GM12878 (cell line): ENCODE results near the gene PPM1J. TPM values are rescaled to one million over a fixed set of nuclear protein-coding genes. Genes with fewer than 3 reads are reported as not detected.

ENCODE experiments used
- ATAC-seq: fragments of 200-7000 bp; cut with Tn5 transposase; 3 replicates; pipeline ENCODE4 v1.9.1; 2020; ENCODE audit warnings: mild to moderate bottlenecking, moderate library complexity
- BruUV-seq: library from RNA; stranded (reverse); fragments of 400-500 nt; replicated peaks from 2 replicates; lab custom pipeline; 2021; lab: Mats Ljungman, UMichigan
- CTCF ChIA-PET: fragments of 300-600 bp; sonication (Branson Sonifier 250); formaldehyde crosslinking; extraction: SDS; loops from one replicate; lab custom pipeline; 2021; ENCODE audit warnings: inconsistent platforms; lab: Yijun Ruan, JAX
- POLR2A ChIA-PET: fragments of 350-600 bp; formaldehyde crosslinking; extraction: SDS; loops from one replicate; lab custom pipeline; 2021; ENCODE audit warnings: inconsistent platforms; lab: Charles Lee
- RAD21 ChIA-PET: fragments of 300-600 bp; sonication (Branson Sonifier 250); formaldehyde crosslinking; loops from one replicate; lab custom pipeline; 2023; ENCODE audit warnings: antibody characterized with exemption; ENCODE audit not compliant: unreplicated experiment; lab: Charles Lee
- SMC1A ChIA-PET: fragments of 300-600 bp; sonication (Branson Sonifier 250); formaldehyde crosslinking; loops from one replicate; lab custom pipeline; 2023; ENCODE audit not compliant: unreplicated experiment, uncharacterized antibody; lab: Charles Lee
- DNase-seq: peaks from one replicate; pipeline ENCODE4 v3.0.0-alpha.2; 2011; ENCODE audit warnings: low read depth, low spot score
- FAIRE-seq: peaks from 3 replicates; lab custom pipeline; 2011; peaks lifted over from hg19 to GRCh38; lab: Jason Lieb, UNC
- H2AFZ ChIP-seq: 2 replicates; pipeline ENCODE4 v1.6.0; 2011; ENCODE audit warnings: low read depth, low read length, control low read depth; ENCODE audit not compliant: control insufficient read depth
- H3K27ac ChIP-seq: 2 replicates; pipeline ENCODE4 v1.5.1; 2011; ENCODE audit warnings: control low read depth; ENCODE audit not compliant: control insufficient read depth, insufficient read depth
- H3K27me3 ChIP-seq, 2 experiments: replicated peaks in 1 of 2; 2 replicates each; pipeline versions ENCODE4 v1.6.0 to v1.6.1; 2011; ENCODE audit warnings: low read length in 1 of 2; ENCODE audit not compliant: control insufficient read depth in 2 of 2, insufficient read depth in 2 of 2
- H3K36me3 ChIP-seq, 2 experiments: 2 replicates each; pipeline ENCODE4 v1.5.1; 2011; ENCODE audit warnings: low read length in 1 of 2; ENCODE audit not compliant: control insufficient read depth in 2 of 2, insufficient read depth in 2 of 2
- H3K4me1 ChIP-seq: 2 replicates; pipeline ENCODE4 v1.6.1; 2011; ENCODE audit warnings: mild to moderate bottlenecking, low read length, moderate library complexity, mixed read lengths; ENCODE audit not compliant: control insufficient read depth, insufficient read depth
- H3K4me2 ChIP-seq: 2 replicates; pipeline ENCODE4 v1.6.0; 2011; ENCODE audit warnings: control low read depth; ENCODE audit not compliant: control insufficient read depth, insufficient read depth
- H3K4me3 ChIP-seq: fragments of 200-600 bp; sonication (generic); 2 replicates; pipeline ENCODE4 v1.5.1; 2016
- H3K79me2 ChIP-seq: 2 replicates; pipeline ENCODE4 v1.6.0; 2011; ENCODE audit warnings: low read length; ENCODE audit not compliant: control insufficient read depth, insufficient read depth
- H3K9ac ChIP-seq: 2 replicates; pipeline ENCODE4 v1.8.0; 2011; ENCODE audit warnings: low read length, control low read depth, mixed read lengths; ENCODE audit not compliant: control insufficient read depth, insufficient read depth
- H3K9me3 ChIP-seq: replicated peaks from 3 replicates; pipeline ENCODE4 v1.5.1; 2011; ENCODE audit warnings: mild to moderate bottlenecking, low read length; ENCODE audit not compliant: control insufficient read depth, insufficient read depth
- H4K20me1 ChIP-seq: 2 replicates; pipeline ENCODE4 v1.6.0; 2011; ENCODE audit not compliant: control insufficient read depth, insufficient read depth
- ASH2L ChIP-seq: fragments of 300-600, 200-600 bp; sonication (generic); IDR thresholded peaks from 2 replicates; pipeline ENCODE4 v1.6.1; 2017; ENCODE audit warnings: low read depth, mild to moderate bottlenecking, borderline replicate concordance
- NFXL1 ChIP-seq: fragments of 450-650 bp; IDR thresholded peaks from 2 replicates; pipeline ENCODE4 v1.6.1; 2017; ENCODE audit warnings: antibody characterized with exemption, mild to moderate bottlenecking, borderline replicate concordance
- SKIL ChIP-seq: fragments of 450-650 bp; IDR thresholded peaks from 2 replicates; pipeline ENCODE4 v1.6.1; 2017; ENCODE audit warnings: mild to moderate bottlenecking, low read depth, inconsistent platforms; ENCODE audit not compliant: poor library complexity, severe bottlenecking
- STAT1 ChIP-seq: fragments of 450-650 bp; conservative IDR thresholded peaks from 2 replicates; pipeline ENCODE4 v1.6.1; 2014; ENCODE audit warnings: antibody characterized with exemption, mild to moderate bottlenecking
- USF2 ChIP-seq: IDR thresholded peaks from 2 replicates; pipeline ENCODE4 v1.6.1; 2011; ENCODE audit warnings: low read depth, low read length, improper control_type of control experiment, borderline replicate concordance
- WGBS: methylation state at CpG from one replicate; pipeline ENCODE4 v1.1.6; 2016; ENCODE audit warnings: low lambda C conversion rate; ENCODE audit not compliant: insufficient replicate concordance, insufficient coverage; ENCODE audit errors: missing lambda C conversion rate; 5-methylcytosine and 5-hydroxymethylcytosine counted together
- in situ Hi-C: fragments of 300-500 bp; cut with MboI; formaldehyde crosslinking; loops from 9 replicates; pipeline ENCODE4 v1.14.3; 2018; ENCODE audit warnings: mixed read lengths
- intact Hi-C: fragments of 100-400 bp; cut with micrococcal nuclease; formaldehyde crosslinking; loops from one replicate; pipeline ENCODE4 v1.14.2; 2022; ENCODE audit not compliant: unreplicated experiment
- polyA plus RNA-seq, 11 experiments: library from polyadenylated mRNA; depleted of rRNA in 4 of 11; unstranded in 6 of 11; stranded (reverse) in 5 of 11; fragments of >200 nt; fragmentation: Nextera tagmentation in 4 of 11; fragmentation: Illumina TruSeq in 1 of 11; extraction: Ambion mirVana in 4 of 11; extraction: Trizol in 1 of 11; gene quantifications; 1 replicate in 1 of 11; 2 replicates in 10 of 11; pipeline versions ENCODE4 v1.2.1 to v1.2.3, GENCODE V29; 2011 to 2016; ENCODE audit warnings: inconsistent platforms in 2 of 11, missing spikeins in 2 of 11, low read depth in 1 of 11
- total RNA-seq, 4 experiments: library from RNA; depleted of rRNA in 3 of 4; stranded (reverse); fragments of >200 nt in 3 of 4; fragmentation: Illumina TruSeq in 1 of 4; extraction: Trizol in 1 of 4; gene quantifications; 2 replicates each; pipeline versions ENCODE4 v1.2.1 to v1.2.3, GENCODE V29; 2013 to 2021

The PPM1J gene
- total and polyA plus RNA-seq, 10 of the 15 experiments (the other 5 are each of a cell fraction or from before 2014, with no cell fraction given): 0.07 to 1.8 (median 0.59) TPM; not detected in 1

GRCh38 chr1:112696578-112697314, 18.4 kb downstream of the PPM1J start (continued):
- TF ChIP-seq SKIL (no peak), NFXL1 (no peak), USF2 (no peak)

- no peak overlapping the region for H3K4me3 ChIP-seq
- ChIA-PET SMC1A (interaction anchor here (2.7 kb wide), 1 partner anchor 20 kb away, joined by 8 read pairs; the partner anchor contains the start of gene MOV10), RAD21 (no interaction called here)
- H3K4me2 ChIP-seq: no peak overlapping the region
- no peak overlapping the region for H3K27ac ChIP-seq
- no peak overlapping the region for H3K9ac ChIP-seq
- no peak overlapping the region for H2AFZ ChIP-seq
- WGBS: 99% methylated on average over 9 of the region's 9 CpGs
- intact Hi-C loops: no loop called here
- no peak for FAIRE-seq
- BruUV-seq: no TSS peak
- H3K27me3 ChIP-seq: no peaks in the 10 kb centered on the region
- H4K20me1 ChIP-seq: no peaks in the 10 kb centered on the region
- no peak for TF ChIP-seq ASH2L
- no peak for TF ChIP-seq STAT1
- TF ChIP-seq, all 136 proteins: peak for 0
- ChIA-PET CTCF (no interaction called here), POLR2A (no interaction called here)
- in situ Hi-C loops: no loop called here
- DNase-seq: no peak
- H3K36me3 ChIP-seq: peaks cover 4 to 26% of the 10 kb centered on the region in 2 experiments; a peak in 3 of 4 replicates
- ATAC-seq: no peak
- H3K79me2 ChIP-seq: no peaks in the 10 kb centered on the region
- peaks cover 5% of the 10 kb centered on the region for H3K4me1 ChIP-seq
- H3K9me3 ChIP-seq: no peaks in the 10 kb centered on the region
Observed at GRCh38 chr1:112695276-112695675, 19.9 kb downstream of the PPM1J start.
